Measurements from ENCODE around the gene TNRC6B. TPM values are rescaled to one million over a fixed set of nuclear protein-coding genes. Genes with fewer than 3 reads are reported as not detected.
A peak's percentile ranks its signal among the peaks of the same experiment; 100 is the strongest.

The TNRC6B gene
- total RNA-seq, 2 experiments from 2014 or later, result 37.0 to 63.7 TPM

DNA sequence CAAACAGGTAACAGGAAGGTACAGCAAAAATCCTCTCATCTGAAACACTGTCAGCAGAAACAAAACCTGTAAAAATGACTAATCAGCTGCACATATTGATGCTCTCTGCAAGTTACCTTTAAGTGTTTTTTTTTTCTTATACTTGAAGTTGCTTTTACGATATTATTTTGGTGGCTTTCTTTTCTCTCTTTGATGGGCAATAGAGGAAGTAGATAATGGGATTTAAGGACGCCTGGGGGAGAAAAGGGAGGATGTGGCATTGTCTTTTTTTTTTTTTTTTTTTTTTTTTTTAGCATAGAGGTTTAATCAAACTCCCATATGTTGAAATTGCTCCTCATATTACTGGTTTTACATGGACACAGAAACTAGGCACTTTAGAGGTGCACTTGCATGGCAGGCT is 157.2 kb downstream of the TNRC6B start:
- intact Hi-C loops (cut with micrococcal nuclease; ENCODE audit: unreplicated experiment), result no loop called here
- no peaks in the 10 kb centered on the region for H3K9me3 ChIP-seq (ENCODE audit: low read length)
- no peaks in the 10 kb centered on the region; the same call in 1 of the 2 replicates for H3K36me3 ChIP-seq (ENCODE audit: insufficient read depth, low read length)
- H3K4me3 ChIP-seq (ENCODE audit: low read depth, low read length, poor library complexity, severe bottlenecking), result no peak overlapping the region
- H3K9me2 ChIP-seq (ENCODE audit: insufficient read depth, low read length), result no peaks in the 10 kb centered on the region
- H2AFZ ChIP-seq (ENCODE audit: low read length), result no peak overlapping the region
- no peaks in the 10 kb centered on the region for H4K20me1 ChIP-seq (ENCODE audit: insufficient read depth, low read length)
- H3K4me1 ChIP-seq (ENCODE audit: insufficient read depth, low read length, poor library complexity, severe bottlenecking), result peaks cover 26% of the 10 kb centered on the region
- no peak for TF ChIP-seq EZH2phosphoT487 (IDR thresholded peaks at IDR 0.05; ENCODE audit: borderline replicate concordance, low read depth, low read length)
- TF ChIP-seq, protein P1, sequence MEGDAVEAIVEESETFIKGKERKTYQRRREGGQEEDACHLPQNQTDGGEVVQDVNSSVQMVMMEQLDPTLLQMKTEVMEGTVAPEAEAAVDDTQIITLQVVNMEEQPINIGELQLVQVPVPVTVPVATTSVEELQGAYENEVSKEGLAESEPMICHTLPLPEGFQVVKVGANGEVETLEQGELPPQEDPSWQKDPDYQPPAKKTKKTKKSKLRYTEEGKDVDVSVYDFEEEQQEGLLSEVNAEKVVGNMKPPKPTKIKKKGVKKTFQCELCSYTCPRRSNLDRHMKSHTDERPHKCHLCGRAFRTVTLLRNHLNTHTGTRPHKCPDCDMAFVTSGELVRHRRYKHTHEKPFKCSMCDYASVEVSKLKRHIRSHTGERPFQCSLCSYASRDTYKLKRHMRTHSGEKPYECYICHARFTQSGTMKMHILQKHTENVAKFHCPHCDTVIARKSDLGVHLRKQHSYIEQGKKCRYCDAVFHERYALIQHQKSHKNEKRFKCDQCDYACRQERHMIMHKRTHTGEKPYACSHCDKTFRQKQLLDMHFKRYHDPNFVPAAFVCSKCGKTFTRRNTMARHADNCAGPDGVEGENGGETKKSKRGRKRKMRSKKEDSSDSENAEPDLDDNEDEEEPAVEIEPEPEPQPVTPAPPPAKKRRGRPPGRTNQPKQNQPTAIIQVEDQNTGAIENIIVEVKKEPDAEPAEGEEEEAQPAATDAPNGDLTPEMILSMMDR (conservative IDR thresholded peaks at IDR 0.05; ENCODE audit: low read length), result no peak
- POLR2A ChIA-PET, result interaction anchor here (0.7 kb wide), 1 partner anchor 395 kb away, joined by 4 read pairs; no protein-coding TSS in a partner anchor
- BruUV-seq (replicated peaks), result no TSS peak
- no peak for DNase-seq (ENCODE audit: low spot score)
- peak overlapping the region; percentile 30; the same call in 1 of the 2 replicates for H3K4me2 ChIP-seq (ENCODE audit: low read length)
- no peak overlapping the region for H3K27ac ChIP-seq (ENCODE audit: low read depth, low read length, poor library complexity, severe bottlenecking)
- no peaks in the 10 kb centered on the region for H3K79me2 ChIP-seq (ENCODE audit: insufficient read depth, low read depth, low read length)
- CTCF ChIA-PET (ENCODE audit: unreplicated experiment), result no interaction called here

DNA sequence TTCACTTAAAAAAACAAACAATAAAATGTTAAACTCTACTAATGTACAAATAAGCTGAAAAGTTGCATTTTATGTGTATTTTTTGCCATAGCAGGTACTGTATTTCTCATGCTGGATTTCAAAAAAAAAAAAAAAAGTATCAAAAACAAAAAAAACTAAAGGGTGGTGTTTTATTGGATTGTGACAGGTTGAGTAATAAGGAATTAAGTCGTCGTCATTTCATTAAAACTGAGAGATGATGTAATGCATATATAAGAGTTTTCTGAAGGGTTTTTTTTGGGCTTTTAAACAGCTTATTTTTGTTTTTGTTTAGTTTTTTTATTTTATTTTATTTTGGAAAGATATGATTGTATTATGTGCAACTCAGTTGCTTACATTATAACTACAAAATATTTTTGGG is 157.6 kb downstream of the TNRC6B start:
- POLR2A ChIA-PET, result interaction anchor here (0.6 to 0.7 kb wide), 3 partner anchors 135 to 395 kb away, joined by 3 to 4 read pairs (median 4); no protein-coding TSS in a partner anchor
- H3K79me2 ChIP-seq (ENCODE audit: insufficient read depth, low read depth, low read length), result no peaks in the 10 kb centered on the region
- TF ChIP-seq EZH2phosphoT487 (IDR thresholded peaks at IDR 0.05; ENCODE audit: borderline replicate concordance, low read depth, low read length), result no peak
- TF ChIP-seq, protein P1 (conservative IDR thresholded peaks at IDR 0.05; ENCODE audit: low read length), result no peak
- H2AFZ ChIP-seq (ENCODE audit: low read length), result no peak overlapping the region
- CTCF ChIA-PET (ENCODE audit: unreplicated experiment), result no interaction called here
- H3K4me3 ChIP-seq (ENCODE audit: low read depth, low read length, poor library complexity, severe bottlenecking), result no peak overlapping the region
- DNase-seq (ENCODE audit: low spot score), result no peak
- no peaks in the 10 kb centered on the region for H4K20me1 ChIP-seq (ENCODE audit: insufficient read depth, low read length)
- no peak overlapping the region for H3K27ac ChIP-seq (ENCODE audit: low read depth, low read length, poor library complexity, severe bottlenecking)
- H3K9me2 ChIP-seq (ENCODE audit: insufficient read depth, low read length), result no peaks in the 10 kb centered on the region
- no TSS peak for BruUV-seq (replicated peaks)
- intact Hi-C loops (cut with micrococcal nuclease; ENCODE audit: unreplicated experiment), result no loop called here
- H3K4me2 ChIP-seq (ENCODE audit: low read length), result 0 out of 2 replicates have a peak overlapping the region, but pooled peaks have one; percentile 30
- no peaks in the 10 kb centered on the region; the same call in 1 of the 2 replicates for H3K36me3 ChIP-seq (ENCODE audit: insufficient read depth, low read length)
- H3K4me1 ChIP-seq (ENCODE audit: insufficient read depth, low read length, poor library complexity, severe bottlenecking), result peaks cover 26% of the 10 kb centered on the region
- no peaks in the 10 kb centered on the region for H3K9me3 ChIP-seq (ENCODE audit: low read length)

DNA sequence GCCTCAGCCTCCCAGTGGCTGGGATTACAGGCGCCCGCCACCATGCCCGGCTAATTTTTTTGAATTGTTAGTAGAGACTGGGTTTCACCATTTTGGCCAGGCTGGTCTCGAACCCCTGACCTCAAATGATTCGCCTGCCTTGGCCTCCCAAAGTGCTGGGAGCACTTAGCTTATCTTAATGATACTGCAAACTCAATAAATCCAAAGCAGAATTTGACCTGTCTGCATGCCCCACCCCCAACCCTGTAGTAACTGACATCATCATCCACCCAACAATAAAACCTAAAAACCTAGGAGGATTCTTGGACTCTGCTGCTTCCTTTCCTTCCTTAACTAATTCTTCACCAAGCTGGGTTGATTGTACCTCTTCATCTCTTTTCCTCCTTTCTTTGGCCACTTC is 162.3 kb downstream of the TNRC6B start:
- peaks cover 28% of the 10 kb centered on the region for H3K4me1 ChIP-seq (ENCODE audit: insufficient read depth, low read length, poor library complexity, severe bottlenecking)
- CTCF ChIA-PET (ENCODE audit: unreplicated experiment), result no interaction called here

More for the DNA sequence above, 162.3 kb downstream of the TNRC6B start:
- intact Hi-C loops (cut with micrococcal nuclease; ENCODE audit: unreplicated experiment), result no loop called here
- TF ChIP-seq, protein P1 (conservative IDR thresholded peaks at IDR 0.05; ENCODE audit: low read length), result no peak
- TF ChIP-seq EZH2phosphoT487 (IDR thresholded peaks at IDR 0.05; ENCODE audit: borderline replicate concordance, low read depth, low read length), result no peak
- POLR2A ChIA-PET, result no interaction called here
- H3K4me3 ChIP-seq (ENCODE audit: low read depth, low read length, poor library complexity, severe bottlenecking), result no peak overlapping the region
- no TSS peak for BruUV-seq (replicated peaks)
- peaks cover 4% of the 10 kb centered on the region; the same call in 1 of the 2 replicates for H3K79me2 ChIP-seq (ENCODE audit: insufficient read depth, low read depth, low read length)
- H3K9me3 ChIP-seq (ENCODE audit: low read length), result no peaks in the 10 kb centered on the region
- no peak overlapping the region for H3K27ac ChIP-seq (ENCODE audit: low read depth, low read length, poor library complexity, severe bottlenecking)
- H3K36me3 ChIP-seq (ENCODE audit: insufficient read depth, low read length), result no peaks in the 10 kb centered on the region
- H3K4me2 ChIP-seq (ENCODE audit: low read length), result no peak overlapping the region
- no peaks in the 10 kb centered on the region for H4K20me1 ChIP-seq (ENCODE audit: insufficient read depth, low read length)
- no peak overlapping the region for H2AFZ ChIP-seq (ENCODE audit: low read length)
- DNase-seq (ENCODE audit: low spot score), result no peak
- H3K9me2 ChIP-seq (ENCODE audit: insufficient read depth, low read length), result no peaks in the 10 kb centered on the region

All from OCI-LY7 (cell line).